OCI-LY3 (cell line): ENCODE data around the gene HIVEP2.

Source experiments
- H2AFZ ChIP-seq: fragments of 200-600, 300-600 bp; shearing (Covaris generic); 2 replicates; pipeline ENCODE4 v1.6.0; 2014; ENCODE audit warnings: antibody characterized with exemption, low read depth, low read length
- H3K27ac ChIP-seq: fragments of 200-600, 300-600 bp; sonication (generic); 2 replicates; pipeline ENCODE4 v1.5.1; 2014; ENCODE audit warnings: mild to moderate bottlenecking, low read length, moderate library complexity, mixed read lengths
- H3K27me3 ChIP-seq: fragments of 200-600, 300-600 bp; sonication (generic); 2 replicates; pipeline ENCODE4 v1.6.1; 2014; ENCODE audit warnings: low read depth, low read length, mixed read lengths
- H3K36me3 ChIP-seq: fragments of 200-600, 300-600 bp; sonication (generic); replicated peaks from 2 replicates; pipeline ENCODE3; 2014; ENCODE audit warnings: low read depth, low read length, mixed read lengths
- H3K4me1 ChIP-seq: fragments of 300-600, 200-600 bp; sonication (generic); 2 replicates; pipeline ENCODE4 v1.6.1; 2014; ENCODE audit warnings: low read length, mixed read lengths
- H3K4me2 ChIP-seq: fragments of 200-600, 300-600 bp; sonication (generic); 2 replicates; pipeline ENCODE4 v1.6.1; 2014; ENCODE audit warnings: low read length, mixed read lengths
- H3K4me3 ChIP-seq: fragments of 300-600, 200-600 bp; sonication (generic); 2 replicates; pipeline ENCODE4 v1.5.1; 2014; ENCODE audit warnings: antibody characterized with exemption, mild to moderate bottlenecking, low read length, moderate library complexity
- H3K79me2 ChIP-seq: fragments of 300-600, 200-600 bp; shearing (Covaris generic); 2 replicates; pipeline ENCODE4 v1.6.1; 2014; ENCODE audit warnings: mild to moderate bottlenecking, low read length, mixed read lengths
- H3K9ac ChIP-seq: fragments of 300-600, 200-600 bp; shearing (Covaris generic); 2 replicates; pipeline ENCODE4 v1.6.0; 2014; ENCODE audit warnings: mild to moderate bottlenecking, low read length, moderate library complexity
- H3K9me3 ChIP-seq: fragments of 200-600, 300-600 bp; shearing (Covaris generic); 2 replicates; pipeline ENCODE4 v1.6.1; 2014; ENCODE audit warnings: low read length, mixed read lengths; ENCODE audit not compliant: insufficient read depth
- H4K20me1 ChIP-seq: fragments of 200-600, 300-600 bp; sonication (generic); 2 replicates; pipeline ENCODE4 v1.6.1; 2016; ENCODE audit warnings: low read length, mixed read lengths; ENCODE audit not compliant: insufficient read depth
- CTCF ChIP-seq: fragments of 200-600, 300-600 bp; sonication (generic); IDR thresholded peaks from 2 replicates; pipeline ENCODE4 v1.5.1; 2014; ENCODE audit warnings: antibody characterized with exemption, low read length, low read depth
- EZH2phosphoT487 ChIP-seq: fragments of 200-600 bp; shearing (Covaris generic); IDR thresholded peaks from 2 replicates; pipeline ENCODE4 v1.6.1; 2018; ENCODE audit warnings: antibody characterized with exemption, mixed run types, low read depth

Gene HIVEP2

GRCh38 chr6:142781129-142781528 lies 163.8 kb downstream of the HIVEP2 start:
- no peak for TF ChIP-seq EZH2phosphoT487
- TF ChIP-seq CTCF: no peak
- H2AFZ ChIP-seq: no peak overlapping the region
- H3K4me1 ChIP-seq: peaks cover 14% of the 10 kb centered on the region
- H3K4me2 ChIP-seq: no peak overlapping the region
- no peaks in the 10 kb centered on the region for H3K79me2 ChIP-seq
- H4K20me1 ChIP-seq: no peaks in the 10 kb centered on the region
- no peak overlapping the region for H3K4me3 ChIP-seq
- no peak overlapping the region for H3K27ac ChIP-seq
- no peaks in the 10 kb centered on the region for H3K27me3 ChIP-seq
- H3K9me3 ChIP-seq: no peaks in the 10 kb centered on the region
- no peaks in the 10 kb centered on the region for H3K36me3 ChIP-seq
- no peak overlapping the region for H3K9ac ChIP-seq

GRCh38 chr6:142773859-142774648 lies 170.9 kb downstream of the HIVEP2 start:
- TF ChIP-seq CTCF: no peak
- no peak for TF ChIP-seq EZH2phosphoT487
- Histone ChIP-seq H3K4me2 (no peak overlapping the region), H3K79me2 (no peaks in the 10 kb centered on the region), H3K9me3 (no peaks in the 10 kb centered on the region), H3K36me3 (peaks cover 4% of the 10 kb centered on the region), H3K4me3 (no peak overlapping the region), H2AFZ (no peak overlapping the region), H3K27me3 (no peaks in the 10 kb centered on the region), H3K27ac (no peak overlapping the region), H4K20me1 (no peaks in the 10 kb centered on the region), H3K9ac (no peak overlapping the region), H3K4me1 (no peaks in the 10 kb centered on the region)

GRCh38 chr6:142773324-142773723 lies 171.7 kb downstream of the HIVEP2 start:
- H2AFZ ChIP-seq: no peak overlapping the region
- H3K36me3 ChIP-seq: peaks cover 4% of the 10 kb centered on the region
- H3K27me3 ChIP-seq: no peaks in the 10 kb centered on the region
- H3K79me2 ChIP-seq: no peaks in the 10 kb centered on the region
- TF ChIP-seq CTCF (no peak), EZH2phosphoT487 (no peak)
- no peaks in the 10 kb centered on the region for H4K20me1 ChIP-seq
- no peaks in the 10 kb centered on the region for H3K9me3 ChIP-seq
- no peak overlapping the region for H3K9ac ChIP-seq
- no peak overlapping the region for H3K4me2 ChIP-seq
- no peak overlapping the region for H3K4me3 ChIP-seq
- H3K27ac ChIP-seq: no peak overlapping the region
- H3K4me1 ChIP-seq: no peaks in the 10 kb centered on the region

GRCh38 chr6:142771162-142771561 lies 173.8 kb downstream of the HIVEP2 start:
- no peak overlapping the region for H3K27ac ChIP-seq
- H3K9ac ChIP-seq: no peak overlapping the region
- H3K4me2 ChIP-seq: no peak overlapping the region
- H3K79me2 ChIP-seq: no peaks in the 10 kb centered on the region
- no peak for TF ChIP-seq EZH2phosphoT487
- no peak for TF ChIP-seq CTCF
- no peak overlapping the region for H3K4me3 ChIP-seq
- no peak overlapping the region for H2AFZ ChIP-seq
- peaks cover 4% of the 10 kb centered on the region for H3K36me3 ChIP-seq
- H3K4me1 ChIP-seq: no peaks in the 10 kb centered on the region
- H3K27me3 ChIP-seq: no peaks in the 10 kb centered on the region
- no peaks in the 10 kb centered on the region for H3K9me3 ChIP-seq
- H4K20me1 ChIP-seq: no peaks in the 10 kb centered on the region
